GM15510 (cell line): ENCODE measurements around the gene C4orf51.

Source experiments
- POLR2A ChIP-seq: IDR thresholded peaks from 3 replicates; pipeline ENCODE4 v1.6.1; 2011; ENCODE audit warnings: borderline replicate concordance; ENCODE audit not compliant: insufficient read length; ENCODE audit errors: extremely low read depth

Gene C4orf51

GRCh38 chr4:145766273-145766672 lies 86.3 kb downstream of the C4orf51 start:
- TF ChIP-seq POLR2A, result no peak

GRCh38 chr4:145769450-145770037 lies 89.6 kb downstream of the C4orf51 start:
- TF ChIP-seq POLR2A, result no peak

GRCh38 chr4:145770124-145770523 lies 90.2 kb downstream of the C4orf51 start:
- TF ChIP-seq POLR2A, result no peak

GRCh38 chr4:145772347-145772746 lies 92.4 kb downstream of the C4orf51 start:
- no peak for TF ChIP-seq POLR2A

- no peak for TF ChIP-seq POLR2A
Observed at GRCh38 chr4:145773581-145774234, 93.8 kb downstream of the C4orf51 start.

GRCh38 chr4:145774473-145774872 lies 94.5 kb downstream of the C4orf51 start:
- no peak for TF ChIP-seq POLR2A

- no peak for TF ChIP-seq POLR2A
Observed at GRCh38 chr4:145775406-145775805, 95.5 kb downstream of the C4orf51 start.

- no peak for TF ChIP-seq POLR2A
Observed at GRCh38 chr4:145776208-145776607, 96.3 kb downstream of the C4orf51 start.

GRCh38 chr4:145779319-145779801 lies 99.4 kb downstream of the C4orf51 start:
- no peak for TF ChIP-seq POLR2A

- no peak for TF ChIP-seq POLR2A
Observed at GRCh38 chr4:145781351-145781750, 101.4 kb downstream of the C4orf51 start.
